SK-N-SH treated with all-trans-retinoic acid at 6 μM for 48 hours (cell line): ENCODE measurements around the gene BCKDHB.

ENCODE experiments used
- ARNTL ChIP-seq: fragments of 450-650 bp; formaldehyde crosslinking; IDR thresholded peaks from 2 replicates; pipeline ENCODE4 v1.5.0; 2020; ENCODE audit warnings: low read depth, mild to moderate bottlenecking, moderate library complexity, borderline replicate concordance
- ESRRG ChIP-seq: fragments of 250-450 bp; sonication (Bioruptor Pico); IDR thresholded peaks from 2 replicates; pipeline ENCODE4 v1.6.1; 2021; ENCODE audit warnings: mild to moderate bottlenecking
- ISL1 ChIP-seq: fragments of 250-450 bp; sonication (Bioruptor Pico); IDR thresholded peaks from 2 replicates; pipeline ENCODE4 v2.1.2; 2022; ENCODE audit warnings: mild to moderate bottlenecking, moderate library complexity
- OSR1 ChIP-seq: fragments of 250-450 bp; sonication (Bioruptor Pico); IDR thresholded peaks from 2 replicates; pipeline ENCODE4 v1.8.0; 2022; ENCODE audit warnings: moderate library complexity, mild to moderate bottlenecking, inconsistent platforms
- RARB ChIP-seq: fragments of 250-450 bp; sonication (Bioruptor Pico); IDR thresholded peaks from 2 replicates; pipeline ENCODE4 v1.8.0; 2021; ENCODE audit warnings: mild to moderate bottlenecking, moderate library complexity
- TCF4 ChIP-seq: fragments of 250-450 bp; sonication (Bioruptor Pico); IDR thresholded peaks from 2 replicates; pipeline ENCODE4 v1.8.0; 2021; ENCODE audit warnings: mild to moderate bottlenecking, moderate library complexity, borderline replicate concordance
- ZFP30 ChIP-seq: fragments of 450-650 bp; formaldehyde crosslinking; IDR thresholded peaks from 2 replicates; pipeline ENCODE4 v1.5.0; 2022; ENCODE audit warnings: mild to moderate bottlenecking, moderate library complexity
- ZNF565 ChIP-seq: fragments of 450-650 bp; formaldehyde crosslinking; conservative IDR thresholded peaks from 2 replicates; pipeline ENCODE4 v1.5.0; 2020; ENCODE audit warnings: low read depth, mild to moderate bottlenecking, moderate library complexity
- ZNF70 ChIP-seq: fragments of 450-650 bp; formaldehyde crosslinking; IDR thresholded peaks from 2 replicates; pipeline ENCODE4 v1.5.0; 2020; ENCODE audit warnings: mild to moderate bottlenecking, moderate library complexity
- ZNF8 ChIP-seq: fragments of 450-650 bp; formaldehyde crosslinking; IDR thresholded peaks from 2 replicates; pipeline ENCODE4 v1.5.0; 2020; ENCODE audit warnings: mild to moderate bottlenecking, moderate library complexity
- TF ChIP-seq, protein P1 (sequence below): fragments of 250-450 bp; sonication (Bioruptor Pico); IDR thresholded peaks from 2 replicates; pipeline ENCODE4 v1.8.0; 2020; ENCODE audit warnings: mild to moderate bottlenecking, moderate library complexity, borderline replicate concordance
- TF ChIP-seq, protein P2 (sequence below): fragments of 250-450 bp; sonication (Bioruptor Pico); IDR thresholded peaks from 2 replicates; pipeline ENCODE4 v1.8.0; 2021; ENCODE audit warnings: low read depth, mild to moderate bottlenecking, moderate library complexity, borderline replicate concordance

DNA sequence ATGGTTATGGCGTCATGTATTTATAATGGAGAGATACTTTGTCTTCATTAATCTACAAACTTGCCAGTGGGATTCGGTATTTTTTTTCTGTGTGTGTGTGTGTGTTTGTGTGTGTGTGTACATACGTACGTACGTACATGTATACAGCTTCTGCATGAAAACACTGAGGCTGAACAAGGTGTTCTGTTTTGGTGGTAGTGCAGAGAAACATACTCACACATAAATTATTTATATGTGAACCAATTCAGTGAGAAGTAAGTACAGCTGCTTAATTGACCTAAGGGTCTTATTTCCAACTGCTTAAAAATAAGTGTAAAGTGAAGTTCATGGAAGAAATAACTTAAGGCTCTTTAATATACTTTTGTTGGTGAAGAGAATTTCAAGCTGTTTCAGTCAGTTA lies 234.2 kb downstream of the BCKDHB start:
- TF ChIP-seq, protein P1, sequence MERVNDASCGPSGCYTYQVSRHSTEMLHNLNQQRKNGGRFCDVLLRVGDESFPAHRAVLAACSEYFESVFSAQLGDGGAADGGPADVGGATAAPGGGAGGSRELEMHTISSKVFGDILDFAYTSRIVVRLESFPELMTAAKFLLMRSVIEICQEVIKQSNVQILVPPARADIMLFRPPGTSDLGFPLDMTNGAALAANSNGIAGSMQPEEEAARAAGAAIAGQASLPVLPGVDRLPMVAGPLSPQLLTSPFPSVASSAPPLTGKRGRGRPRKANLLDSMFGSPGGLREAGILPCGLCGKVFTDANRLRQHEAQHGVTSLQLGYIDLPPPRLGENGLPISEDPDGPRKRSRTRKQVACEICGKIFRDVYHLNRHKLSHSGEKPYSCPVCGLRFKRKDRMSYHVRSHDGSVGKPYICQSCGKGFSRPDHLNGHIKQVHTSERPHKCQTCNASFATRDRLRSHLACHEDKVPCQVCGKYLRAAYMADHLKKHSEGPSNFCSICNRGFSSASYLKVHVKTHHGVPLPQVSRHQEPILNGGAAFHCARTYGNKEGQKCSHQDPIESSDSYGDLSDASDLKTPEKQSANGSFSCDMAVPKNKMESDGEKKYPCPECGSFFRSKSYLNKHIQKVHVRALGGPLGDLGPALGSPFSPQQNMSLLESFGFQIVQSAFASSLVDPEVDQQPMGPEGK (CRISPR knock-in tag), result no peak
- TF ChIP-seq ZNF70 (no peak), ARNTL (CRISPR knock-in tag) (no peak), ESRRG (no peak), OSR1 (no peak), RARB (CRISPR knock-in tag) (no peak), ZNF8 (no peak), ZNF565 (no peak), ISL1 (CRISPR knock-in tag) (no peak), ZFP30 (CRISPR knock-in tag) (no peak), TCF4 (CRISPR knock-in tag) (no peak)
- TF ChIP-seq, protein P2, sequence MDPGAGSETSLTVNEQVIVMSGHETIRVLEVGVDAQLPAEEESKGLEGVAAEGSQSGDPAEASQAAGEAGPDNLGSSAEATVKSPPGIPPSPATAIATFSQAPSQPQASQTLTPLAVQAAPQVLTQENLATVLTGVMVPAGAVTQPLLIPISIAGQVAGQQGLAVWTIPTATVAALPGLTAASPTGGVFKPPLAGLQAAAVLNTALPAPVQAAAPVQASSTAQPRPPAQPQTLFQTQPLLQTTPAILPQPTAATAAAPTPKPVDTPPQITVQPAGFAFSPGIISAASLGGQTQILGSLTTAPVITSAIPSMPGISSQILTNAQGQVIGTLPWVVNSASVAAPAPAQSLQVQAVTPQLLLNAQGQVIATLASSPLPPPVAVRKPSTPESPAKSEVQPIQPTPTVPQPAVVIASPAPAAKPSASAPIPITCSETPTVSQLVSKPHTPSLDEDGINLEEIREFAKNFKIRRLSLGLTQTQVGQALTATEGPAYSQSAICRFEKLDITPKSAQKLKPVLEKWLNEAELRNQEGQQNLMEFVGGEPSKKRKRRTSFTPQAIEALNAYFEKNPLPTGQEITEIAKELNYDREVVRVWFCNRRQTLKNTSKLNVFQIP (CRISPR knock-in tag), result no peak
